Measurements from ENCODE around the gene POR.

POR gene

GRCh38 chr7:75953931-75954330, 39.0 kb downstream of the POR start:
- no peak for DNase-seq (ENCODE audit: low read depth in 2 of 2)

DNA sequence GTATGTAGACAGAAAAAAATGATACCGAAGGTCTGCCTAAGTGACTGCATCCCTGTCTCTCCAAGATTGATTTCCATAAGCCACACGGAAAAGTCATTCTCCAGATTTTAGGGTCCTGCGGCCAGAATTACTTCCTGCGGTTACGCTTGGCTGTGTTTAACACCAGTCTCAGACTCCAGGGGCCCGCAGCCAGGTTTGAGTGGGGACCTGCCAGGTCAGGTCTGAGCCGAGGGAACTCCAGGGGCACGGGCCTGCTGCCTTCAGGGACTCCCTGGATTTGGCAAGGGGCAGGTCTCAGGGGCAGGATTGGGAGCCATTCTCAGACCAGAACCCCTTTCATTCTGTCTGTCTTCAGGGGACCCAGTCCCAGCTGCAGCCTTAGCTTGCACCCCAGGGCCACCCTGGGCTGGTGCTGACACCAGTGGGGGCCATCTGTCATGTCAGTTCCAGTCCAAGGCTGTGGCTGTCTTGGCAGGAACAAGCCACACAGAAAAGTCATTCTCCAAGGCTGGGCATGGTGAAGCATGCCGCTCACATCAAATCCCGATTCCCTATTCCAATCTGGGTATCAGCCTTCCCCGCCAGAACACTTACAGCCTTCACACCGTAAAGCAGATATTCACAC, 40.5 kb downstream of the POR start:
- no peak for DNase-seq (ENCODE audit: low read depth in 2 of 2)

GRCh38 chr7:75957021-75957736, 42.2 kb downstream of the POR start:
- DNase-seq (ENCODE audit: low read depth in 2 of 2) = no peak

GRCh38 chr7:75958802-75959543, 44.0 kb downstream of the POR start:
- no peak for DNase-seq (ENCODE audit: low read depth in 2 of 2)

GRCh38 chr7:75960372-75960771, 45.4 kb downstream of the POR start:
- no peak for DNase-seq (ENCODE audit: low read depth in 2 of 2)

GRCh38 chr7:75961218-75961617, 46.3 kb downstream of the POR start:
- DNase-seq (ENCODE audit: low read depth in 2 of 2) = no peak

DNA sequence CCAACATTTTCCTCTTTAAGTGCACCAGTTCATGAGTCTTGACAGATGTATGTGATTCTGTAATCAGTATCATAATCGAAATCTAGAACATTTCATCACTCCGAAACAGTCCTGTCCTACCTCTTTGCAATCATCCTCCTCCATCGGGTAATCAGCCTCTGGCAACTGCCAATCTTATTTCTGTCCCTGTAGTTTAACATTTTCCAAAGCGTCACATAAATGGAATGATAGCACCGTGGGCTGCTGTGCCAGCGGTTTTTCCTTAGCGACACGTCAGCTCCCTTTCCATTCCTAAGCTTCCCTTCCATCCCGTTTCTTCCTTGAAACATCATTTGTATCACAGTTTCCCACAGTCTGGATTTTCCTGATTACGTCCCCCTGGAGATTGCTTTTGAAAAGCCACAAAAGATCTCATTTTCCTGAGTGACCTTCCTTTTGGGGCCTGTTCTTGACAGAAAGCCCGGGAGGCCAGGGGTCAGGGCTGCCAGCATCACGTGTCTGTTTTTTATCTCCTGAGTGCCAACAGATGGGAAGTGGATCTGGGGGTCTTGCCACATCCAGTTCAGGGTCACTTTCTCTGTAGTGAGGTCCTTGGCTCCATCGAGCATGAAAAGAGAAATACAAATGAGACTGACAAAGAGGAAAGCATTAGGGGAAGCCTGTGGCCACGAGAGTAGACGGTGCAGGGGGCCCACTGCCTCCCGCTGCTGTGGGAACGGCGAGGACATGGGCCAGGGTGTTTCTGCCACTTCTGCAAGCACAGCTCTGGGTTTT, 47.8 kb downstream of the POR start:
- DNase-seq (ENCODE audit: low read depth in 2 of 2) = no peak

GRCh38 chr7:75963381-75963995, 48.5 kb downstream of the POR start:
- no peak for DNase-seq (ENCODE audit: low read depth in 2 of 2)

- DNase-seq (ENCODE audit: low read depth in 2 of 2) = no peak
Measured at GRCh38 chr7:75965617-75966016, 50.7 kb downstream of the POR start.

- no peak for DNase-seq (ENCODE audit: low read depth in 2 of 2)
Measured at GRCh38 chr7:75966190-75966961, 51.4 kb downstream of the POR start.

DNA sequence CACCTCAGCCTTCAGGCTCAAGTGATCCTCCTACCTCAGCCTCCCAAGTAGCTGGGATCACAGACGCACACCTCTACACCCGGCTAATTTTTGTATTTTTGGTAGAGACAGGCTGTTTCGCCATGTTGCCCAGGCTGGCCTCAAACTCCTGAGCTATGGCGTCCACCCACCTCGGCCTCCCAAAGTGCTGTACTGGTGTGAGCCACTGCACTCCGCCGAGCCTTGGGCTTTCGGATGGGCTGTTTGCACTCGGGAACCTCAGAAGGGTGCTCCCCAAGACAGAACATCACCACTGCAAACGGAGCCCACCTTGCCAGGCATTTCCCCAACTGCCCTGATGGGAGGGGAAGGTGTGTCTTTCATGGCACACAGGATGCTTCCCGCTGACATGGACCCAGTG, 52.1 kb downstream of the POR start:
- no peak for DNase-seq (ENCODE audit: low read depth in 2 of 2)

GRCh38 chr7:75967487-75967997, 52.6 kb downstream of the POR start:
- DNase-seq (ENCODE audit: low read depth in 2 of 2) = no peak

DNA sequence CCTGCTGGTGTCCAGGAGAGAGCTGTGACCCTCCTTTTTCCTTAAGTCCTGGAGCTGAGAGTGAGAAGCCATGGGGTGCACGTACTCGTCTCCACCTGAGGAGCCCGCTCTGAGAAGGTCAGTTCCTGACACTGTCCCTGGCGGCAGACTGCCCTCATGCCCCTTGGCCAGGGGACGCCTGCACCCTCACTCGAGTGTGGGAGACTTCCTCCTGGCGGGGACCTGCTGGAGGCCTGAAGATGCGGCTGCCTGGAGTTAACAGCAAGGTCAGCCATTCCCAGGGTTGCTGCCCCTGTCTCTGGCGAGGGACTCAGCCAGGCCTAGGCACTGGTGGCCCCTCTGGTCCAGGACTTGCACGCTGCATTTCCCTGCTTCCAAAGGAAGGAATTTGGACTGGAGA, 53.1 kb downstream of the POR start:
- no peak for DNase-seq (ENCODE audit: low read depth in 2 of 2)

- DNase-seq (ENCODE audit: low read depth in 2 of 2) = no peak
Measured at GRCh38 chr7:75968561-75969001, 53.6 kb downstream of the POR start.

- DNase-seq (ENCODE audit: low read depth in 2 of 2) = no peak
Measured at GRCh38 chr7:75969182-75969581, 54.2 kb downstream of the POR start.

GRCh38 chr7:75969704-75970498, 54.9 kb downstream of the POR start:
- DNase-seq (ENCODE audit: low read depth in 2 of 2) = no peak

- no peak for DNase-seq (ENCODE audit: low read depth in 2 of 2)
Measured at GRCh38 chr7:75971309-75971960, 56.5 kb downstream of the POR start.

- DNase-seq (ENCODE audit: low read depth in 2 of 2) = no peak
Measured at GRCh38 chr7:75971961-75972763, 57.2 kb downstream of the POR start.
